ENCODE results near the gene HTR2A. TPM values are rescaled to one million over a fixed set of nuclear protein-coding genes. Genes with fewer than 3 reads are reported as not detected.

Gene HTR2A
- total RNA-seq, 1 donor from 2014 or later: not detected

DNA sequence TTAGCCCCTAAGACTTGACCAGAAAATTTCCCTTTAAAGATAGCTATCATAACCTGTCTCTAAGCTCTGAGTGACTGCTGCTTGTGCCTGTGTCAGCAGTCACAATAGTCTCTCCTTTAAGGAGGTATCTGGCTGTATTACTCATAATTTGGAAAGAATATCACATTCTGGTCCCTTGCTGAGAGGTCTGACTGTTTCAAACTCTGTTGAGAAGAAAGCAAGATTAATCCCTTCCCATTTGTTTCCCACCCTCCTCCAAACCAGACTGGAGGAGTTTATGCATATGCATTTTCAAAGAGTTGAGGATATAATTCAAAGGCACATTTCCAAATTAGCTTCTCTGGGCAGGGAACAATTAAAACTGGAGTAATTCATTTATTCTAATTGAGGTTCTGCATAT, 2.3 kb downstream of the HTR2A start:
- no peaks in the 10 kb centered on the region for H3K36me3 ChIP-seq (ENCODE audit: insufficient read depth, low read length)
- Mint-ChIP-seq H3K27ac (ENCODE audit: unreplicated experiment) (no peak overlapping the region), H3K4me1 (ENCODE audit: low read depth, unreplicated experiment) (peaks cover 11% of the 10 kb centered on the region), H3K4me3 (ENCODE audit: unreplicated experiment) (peak overlapping the region; percentile 73), H3K27me3 (ENCODE audit: low read depth, unreplicated experiment) (peaks cover 28% of the 10 kb centered on the region), H3K36me3 (ENCODE audit: low read depth, unreplicated experiment) (no peaks in the 10 kb centered on the region), H3K9me3 (ENCODE audit: unreplicated experiment) (peaks cover 3% of the 10 kb centered on the region)
- H4K20me1 ChIP-seq (ENCODE audit: insufficient read depth, low read length): no peaks in the 10 kb centered on the region
- peak overlapping the region; percentile 93 for H2AFZ ChIP-seq (ENCODE audit: low read depth, low read length)
- DNase-seq (ENCODE audit: low read depth) (no peak), FAIRE-seq (no peak)
- peak overlapping the region; percentile 92 for H3K4me2 ChIP-seq (ENCODE audit: low read length)
- peak overlapping the region; percentile 76 for H3K9ac ChIP-seq (ENCODE audit: low read length)
- no peak overlapping the region for H3K27ac ChIP-seq (ENCODE audit: low read depth, low read length)
- H3K79me2 ChIP-seq (ENCODE audit: insufficient read depth, low read length): no peaks in the 10 kb centered on the region
- H3K4me3 ChIP-seq (ENCODE audit: insufficient read depth, low read depth, low read length): peak overlapping the region; percentile 68
- H3K27me3 ChIP-seq (ENCODE audit: insufficient read depth, low read length): peaks cover 22% of the 10 kb centered on the region
- H3K4me1 ChIP-seq (ENCODE audit: insufficient read depth, low read length): peaks cover 5% of the 10 kb centered on the region
- H3K9me3 ChIP-seq (ENCODE audit: insufficient read depth, low read depth, low read length): no peaks in the 10 kb centered on the region
- no peak for TF ChIP-seq EZH2 (IDR thresholded peaks at IDR 0.05; ENCODE audit: insufficient read depth, low read length)
- TF ChIP-seq, protein P1, sequence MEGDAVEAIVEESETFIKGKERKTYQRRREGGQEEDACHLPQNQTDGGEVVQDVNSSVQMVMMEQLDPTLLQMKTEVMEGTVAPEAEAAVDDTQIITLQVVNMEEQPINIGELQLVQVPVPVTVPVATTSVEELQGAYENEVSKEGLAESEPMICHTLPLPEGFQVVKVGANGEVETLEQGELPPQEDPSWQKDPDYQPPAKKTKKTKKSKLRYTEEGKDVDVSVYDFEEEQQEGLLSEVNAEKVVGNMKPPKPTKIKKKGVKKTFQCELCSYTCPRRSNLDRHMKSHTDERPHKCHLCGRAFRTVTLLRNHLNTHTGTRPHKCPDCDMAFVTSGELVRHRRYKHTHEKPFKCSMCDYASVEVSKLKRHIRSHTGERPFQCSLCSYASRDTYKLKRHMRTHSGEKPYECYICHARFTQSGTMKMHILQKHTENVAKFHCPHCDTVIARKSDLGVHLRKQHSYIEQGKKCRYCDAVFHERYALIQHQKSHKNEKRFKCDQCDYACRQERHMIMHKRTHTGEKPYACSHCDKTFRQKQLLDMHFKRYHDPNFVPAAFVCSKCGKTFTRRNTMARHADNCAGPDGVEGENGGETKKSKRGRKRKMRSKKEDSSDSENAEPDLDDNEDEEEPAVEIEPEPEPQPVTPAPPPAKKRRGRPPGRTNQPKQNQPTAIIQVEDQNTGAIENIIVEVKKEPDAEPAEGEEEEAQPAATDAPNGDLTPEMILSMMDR (IDR thresholded peaks at IDR 0.05; ENCODE audit: insufficient read depth, low read depth, low read length): no peak

DNA sequence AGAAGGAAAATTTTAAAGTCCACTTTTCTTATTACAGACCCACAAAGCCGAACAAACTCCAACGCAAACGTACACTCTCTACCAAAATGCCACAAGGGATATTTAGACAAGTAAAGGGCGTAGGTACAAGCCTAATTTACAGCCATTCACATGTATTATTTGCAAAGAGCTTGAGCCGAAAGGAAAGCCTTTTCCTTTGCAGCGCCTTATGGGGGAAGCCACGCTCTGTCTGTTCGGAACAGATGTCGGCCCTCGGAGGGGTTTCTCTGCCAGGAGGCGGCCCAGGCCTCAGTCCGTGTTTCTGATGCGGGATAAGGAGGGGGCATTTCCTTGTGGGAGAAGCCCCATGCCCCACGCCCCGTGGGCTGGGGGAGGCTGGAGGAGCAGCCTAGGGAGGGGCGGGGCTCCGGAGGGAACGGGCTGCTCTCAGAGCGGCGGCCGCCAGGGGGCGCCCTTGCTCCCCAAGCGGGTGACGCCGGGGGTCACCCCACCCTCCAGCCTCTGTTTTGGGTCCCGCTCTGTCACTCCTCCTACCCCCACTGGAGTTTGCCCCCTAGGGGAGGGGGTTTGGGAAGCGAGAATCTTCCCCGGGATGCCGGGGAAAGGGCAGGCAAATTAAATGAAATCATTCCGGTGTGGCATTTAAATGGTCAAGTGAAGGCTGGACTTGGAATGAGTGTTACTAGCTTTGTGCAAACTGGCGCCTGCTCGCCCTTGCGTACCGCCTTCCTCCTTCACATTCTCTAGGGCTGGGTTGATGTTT, 2.9 kb downstream of the HTR2A start:
- no peak for TF ChIP-seq EZH2 (IDR thresholded peaks at IDR 0.05; ENCODE audit: insufficient read depth, low read length)
- TF ChIP-seq, protein P1 (IDR thresholded peaks at IDR 0.05; ENCODE audit: insufficient read depth, low read depth, low read length): peak; percentile 51
- peak overlapping the region; percentile 76 for H3K9ac ChIP-seq (ENCODE audit: low read length)
- H3K4me3 ChIP-seq (ENCODE audit: insufficient read depth, low read depth, low read length): peak overlapping the region; percentile 68
- peak overlapping the region; percentile 92 for H3K4me2 ChIP-seq (ENCODE audit: low read length)
- no peak overlapping the region for H3K27ac ChIP-seq (ENCODE audit: low read depth, low read length)
- H2AFZ ChIP-seq (ENCODE audit: low read depth, low read length): peak overlapping the region; percentile 93
- no peaks in the 10 kb centered on the region for H3K9me3 ChIP-seq (ENCODE audit: insufficient read depth, low read depth, low read length)
- peaks cover 5% of the 10 kb centered on the region for H3K4me1 ChIP-seq (ENCODE audit: insufficient read depth, low read length)
- FAIRE-seq: no peak
- Mint-ChIP-seq H3K4me1 (ENCODE audit: low read depth, unreplicated experiment) (peaks cover 11% of the 10 kb centered on the region), H3K36me3 (ENCODE audit: low read depth, unreplicated experiment) (no peaks in the 10 kb centered on the region), H3K9me3 (ENCODE audit: unreplicated experiment) (peaks cover 4% of the 10 kb centered on the region), H3K27me3 (ENCODE audit: low read depth, unreplicated experiment) (peaks cover 28% of the 10 kb centered on the region), H3K4me3 (ENCODE audit: unreplicated experiment) (peak overlapping the region; percentile 74), H3K27ac (ENCODE audit: unreplicated experiment) (no peak overlapping the region)
- H3K36me3 ChIP-seq (ENCODE audit: insufficient read depth, low read length): no peaks in the 10 kb centered on the region
- H3K79me2 ChIP-seq (ENCODE audit: insufficient read depth, low read length): no peaks in the 10 kb centered on the region
- H3K27me3 ChIP-seq (ENCODE audit: insufficient read depth, low read length): peaks cover 22% of the 10 kb centered on the region
- H4K20me1 ChIP-seq (ENCODE audit: insufficient read depth, low read length): no peaks in the 10 kb centered on the region
- no peak for DNase-seq (ENCODE audit: low read depth)

DNA sequence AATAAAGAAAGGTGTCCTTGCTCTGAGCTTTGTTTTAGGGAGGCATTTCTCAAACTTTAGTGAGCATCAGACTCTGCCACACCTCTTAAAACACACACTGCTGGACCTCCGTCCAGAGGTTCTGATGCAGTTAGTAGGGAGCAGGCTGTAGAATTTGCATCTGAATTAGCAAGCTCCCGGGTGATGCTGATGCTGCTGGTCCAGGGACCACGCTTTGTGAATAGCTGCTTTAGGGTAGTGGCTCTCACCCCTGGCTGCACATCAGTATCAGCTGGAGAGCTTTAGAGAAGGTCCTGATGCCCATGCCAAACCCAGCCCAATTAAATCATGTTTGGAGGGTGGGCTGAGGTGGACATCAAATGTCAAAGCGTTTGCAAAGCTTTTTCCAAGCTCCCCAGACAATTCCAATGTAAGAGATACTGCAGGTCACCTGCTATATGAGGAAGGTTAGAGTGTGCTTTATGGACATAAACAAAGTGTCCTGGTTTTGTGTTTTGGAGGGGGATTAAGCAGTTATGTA, 3.6 kb downstream of the HTR2A start:
- Mint-ChIP-seq H3K4me1 (ENCODE audit: low read depth, unreplicated experiment) (peaks cover 11% of the 10 kb centered on the region), H3K36me3 (ENCODE audit: low read depth, unreplicated experiment) (no peaks in the 10 kb centered on the region), H3K27me3 (ENCODE audit: low read depth, unreplicated experiment) (peaks cover 28% of the 10 kb centered on the region), H3K9me3 (ENCODE audit: unreplicated experiment) (peaks cover 4% of the 10 kb centered on the region), H3K4me3 (ENCODE audit: unreplicated experiment) (peak overlapping the region; percentile 74), H3K27ac (ENCODE audit: unreplicated experiment) (no peak overlapping the region)
- no peaks in the 10 kb centered on the region for H3K79me2 ChIP-seq (ENCODE audit: insufficient read depth, low read length)
- no peaks in the 10 kb centered on the region for H3K36me3 ChIP-seq (ENCODE audit: insufficient read depth, low read length)
- TF ChIP-seq, protein P1 (IDR thresholded peaks at IDR 0.05; ENCODE audit: insufficient read depth, low read depth, low read length): no peak
- no peak for TF ChIP-seq EZH2 (IDR thresholded peaks at IDR 0.05; ENCODE audit: insufficient read depth, low read length)
- H3K4me3 ChIP-seq (ENCODE audit: insufficient read depth, low read depth, low read length): peak overlapping the region; percentile 68
- H3K9me3 ChIP-seq (ENCODE audit: insufficient read depth, low read depth, low read length): no peaks in the 10 kb centered on the region
- DNase-seq (ENCODE audit: low read depth) (no peak), FAIRE-seq (no peak)
- peak overlapping the region; percentile 92 for H3K4me2 ChIP-seq (ENCODE audit: low read length)
- H4K20me1 ChIP-seq (ENCODE audit: insufficient read depth, low read length): no peaks in the 10 kb centered on the region
- H3K4me1 ChIP-seq (ENCODE audit: insufficient read depth, low read length): peaks cover 5% of the 10 kb centered on the region
- H3K27ac ChIP-seq (ENCODE audit: low read depth, low read length): no peak overlapping the region
- H3K9ac ChIP-seq (ENCODE audit: low read length): peak overlapping the region; percentile 76
- H3K27me3 ChIP-seq (ENCODE audit: insufficient read depth, low read length): peaks cover 22% of the 10 kb centered on the region
- H2AFZ ChIP-seq (ENCODE audit: low read depth, low read length): peak overlapping the region; percentile 93
